HG02884 (cell line): Measurements from ENCODE around the gene EID3.
"Not testable (repeated sequence)": the region's sequence is repeated elsewhere in the genome, so short reads cannot be mapped to it uniquely, and the experiment has no call there.

ENCODE experiments used
- ATAC-seq: cut with Tn5 transposase; IDR thresholded peaks from one replicate; pipeline ENCODE4 v1.9.1; 2021; ENCODE audit warnings: mild to moderate bottlenecking, moderate library complexity; ENCODE audit not compliant: unreplicated experiment

The EID3 gene

DNA sequence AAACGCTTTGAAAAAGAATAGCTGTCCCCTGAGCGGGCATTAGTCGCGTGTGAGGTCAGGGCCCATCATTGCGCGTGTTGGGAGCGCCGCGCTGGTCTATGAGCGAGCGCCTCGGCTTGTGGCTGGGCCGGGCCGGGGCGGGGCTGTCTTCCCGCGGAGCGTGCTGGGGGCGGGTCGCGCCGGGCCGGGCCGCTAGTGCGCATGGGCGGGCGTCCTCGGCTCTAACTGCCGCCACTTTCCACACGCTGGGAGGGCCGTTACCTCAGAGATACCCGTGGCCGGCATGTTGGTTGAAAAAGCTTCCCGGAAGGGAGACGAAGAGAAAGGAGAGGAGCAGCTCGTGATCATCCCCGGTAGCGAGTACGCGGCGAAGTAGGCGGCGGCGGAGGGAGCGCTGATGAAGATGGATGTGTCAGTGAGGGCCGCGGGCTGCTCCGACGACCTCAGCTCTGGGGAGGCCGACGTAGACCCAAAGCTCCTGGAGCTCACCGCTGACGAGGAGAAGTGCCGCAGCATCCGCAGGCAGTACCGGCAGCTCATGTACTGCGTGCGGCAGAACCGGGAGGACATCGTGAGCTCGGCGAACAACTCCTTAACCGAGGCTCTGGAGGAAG lies at the start of gene EID3:
Gene EID3 (plus strand): TSS at position 202 of the 614 bp plus-strand sequence. CDS start 196 bp downstream, at position 398.
- peak; percentile 85 for ATAC-seq

DNA sequence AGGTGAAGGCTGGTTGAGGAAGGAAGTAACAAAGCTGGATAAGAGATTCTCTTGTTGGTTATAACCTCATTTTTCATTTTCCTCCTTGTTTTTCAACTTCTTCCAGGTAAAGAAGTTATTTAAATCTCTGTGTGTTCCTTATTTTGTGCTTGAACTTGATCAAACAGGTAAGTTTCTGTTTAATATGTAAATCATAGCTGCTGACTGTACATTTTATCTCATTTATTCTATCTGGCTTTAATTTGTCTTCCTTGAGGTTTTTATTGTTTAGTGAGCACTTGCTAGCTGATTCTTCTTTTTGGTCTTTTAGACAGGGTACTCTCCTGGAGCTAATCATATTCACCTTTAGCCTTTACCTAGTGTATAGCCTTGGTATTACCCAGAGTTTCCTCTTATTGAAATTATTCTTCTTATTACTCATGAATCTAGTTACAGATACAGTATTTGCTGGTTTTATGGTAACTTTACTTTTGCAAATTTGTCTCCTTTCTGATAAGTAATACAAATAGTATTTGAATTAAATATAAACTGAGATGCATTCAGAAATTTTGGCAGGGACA lies 45.5 kb upstream of the EID3 start:
- no peak for ATAC-seq

DNA sequence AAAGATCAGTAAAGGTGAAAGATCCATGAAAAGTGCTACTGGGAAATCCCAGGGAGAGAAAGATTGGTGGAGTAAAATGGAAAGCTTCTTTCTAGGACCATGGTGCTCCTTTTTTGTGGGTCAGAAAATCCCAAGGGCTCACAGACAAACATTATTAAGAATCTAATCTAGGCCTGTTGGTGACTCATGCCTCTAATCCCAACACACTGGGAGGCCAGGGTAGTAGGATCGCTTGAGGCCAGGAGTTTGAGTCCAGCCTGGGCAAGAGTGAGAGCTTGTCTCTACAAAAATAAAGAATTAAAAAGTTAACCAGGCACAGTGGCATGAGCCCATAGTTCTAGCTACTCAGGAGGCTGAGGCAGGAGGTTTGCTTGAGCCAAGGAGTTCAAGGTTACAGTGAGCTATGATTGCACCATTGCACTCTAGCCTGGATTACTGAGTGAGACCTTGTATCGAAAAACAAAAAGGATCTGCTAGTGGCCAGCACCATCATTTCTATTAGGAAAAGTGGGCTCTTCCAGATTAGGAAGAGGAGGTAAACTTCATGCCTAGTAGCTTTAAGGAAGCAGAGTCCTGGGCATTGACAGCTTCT lies 45.0 kb upstream of the EID3 start:
- no peak for ATAC-seq

- no peak for ATAC-seq
Observed at GRCh38 chr12:104263026-104263425, 40.5 kb upstream of the EID3 start.

DNA sequence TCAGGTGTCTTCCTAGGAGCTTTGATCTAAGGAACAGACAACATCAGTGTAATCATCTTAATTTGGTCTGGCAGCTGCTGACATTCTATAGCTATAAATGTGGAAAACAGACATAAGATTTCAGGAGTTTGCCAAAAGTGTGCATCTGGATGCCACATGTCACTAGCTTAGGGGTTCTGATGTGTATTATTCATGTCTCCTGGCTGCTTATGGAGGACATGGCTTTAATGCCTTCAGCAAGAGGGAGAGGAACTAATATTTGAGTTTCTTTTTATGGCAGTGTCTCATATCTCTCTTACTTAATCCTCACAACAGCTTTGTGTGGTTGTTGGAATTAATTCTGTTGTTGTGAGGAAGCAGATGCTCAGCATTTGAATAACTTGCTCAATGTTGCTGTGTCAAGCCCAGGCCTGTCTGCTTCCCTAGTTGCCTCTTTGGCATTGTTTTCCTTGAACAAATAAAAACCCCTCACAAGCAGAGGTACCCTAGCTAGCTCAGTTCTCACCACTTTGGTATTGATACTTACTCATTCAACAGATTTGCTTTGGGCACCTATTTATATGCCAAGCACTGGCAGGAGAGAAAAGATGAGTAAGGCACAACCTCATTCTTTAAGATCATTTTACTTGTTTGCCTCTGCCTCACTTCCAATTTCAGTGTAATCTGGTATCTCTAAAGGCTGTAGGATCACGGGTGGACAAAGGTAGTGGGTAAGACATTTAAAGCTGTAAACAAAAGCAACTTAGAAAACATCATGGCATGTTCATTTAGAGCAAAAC lies 39.8 kb upstream of the EID3 start:
- no peak for ATAC-seq

GRCh38 chr12:104265436-104265835 lies 38.1 kb upstream of the EID3 start:
- ATAC-seq: not testable (repeated sequence)

- ATAC-seq: no peak
Observed at GRCh38 chr12:104272938-104273337, 30.6 kb upstream of the EID3 start.

DNA sequence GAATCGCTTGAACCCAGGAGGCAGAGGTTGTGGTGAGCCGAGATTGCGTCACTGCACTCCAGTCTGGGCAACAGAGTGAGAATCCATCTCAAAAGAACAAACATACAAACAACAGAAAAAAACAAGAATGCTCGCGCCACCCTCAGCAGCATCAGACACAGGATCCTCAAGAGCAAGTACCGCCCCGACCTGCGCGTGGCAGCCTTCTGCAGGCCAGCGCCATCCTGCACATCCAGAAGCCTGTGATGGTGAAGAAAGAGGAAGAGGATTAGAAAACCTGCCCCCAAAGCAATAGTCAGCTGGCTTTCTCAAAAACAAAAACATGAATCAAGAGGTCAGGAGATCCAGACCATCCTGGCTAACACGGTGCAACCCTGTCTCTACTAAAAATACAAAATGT lies 30.0 kb upstream of the EID3 start:
- ATAC-seq: no peak

DNA sequence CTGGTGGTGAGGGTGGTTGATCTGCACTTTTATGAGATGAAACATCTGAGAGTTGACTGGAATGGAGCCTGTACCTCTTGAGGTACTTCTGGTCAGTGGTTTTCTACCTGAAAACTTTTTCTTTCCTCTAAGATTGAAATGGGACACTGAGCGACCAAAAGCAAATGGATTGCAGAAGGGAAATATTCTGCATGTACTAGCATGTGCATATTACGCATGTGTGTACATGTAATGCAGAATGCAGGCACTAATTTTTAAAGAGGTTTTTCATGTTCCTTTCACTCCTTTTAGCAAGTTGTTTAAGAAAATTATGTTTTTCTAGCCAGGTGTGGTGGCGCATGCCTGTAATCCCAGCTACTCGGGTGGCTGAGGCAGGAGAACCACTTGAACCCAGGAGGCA lies 28.7 kb upstream of the EID3 start:
- no peak for ATAC-seq

GRCh38 chr12:104275689-104276088 lies 27.9 kb upstream of the EID3 start:
- no peak for ATAC-seq

GRCh38 chr12:104276273-104277131 lies 27.0 kb upstream of the EID3 start:
- no peak for ATAC-seq

- no peak for ATAC-seq
Observed at GRCh38 chr12:104279164-104279563, 24.4 kb upstream of the EID3 start.

DNA sequence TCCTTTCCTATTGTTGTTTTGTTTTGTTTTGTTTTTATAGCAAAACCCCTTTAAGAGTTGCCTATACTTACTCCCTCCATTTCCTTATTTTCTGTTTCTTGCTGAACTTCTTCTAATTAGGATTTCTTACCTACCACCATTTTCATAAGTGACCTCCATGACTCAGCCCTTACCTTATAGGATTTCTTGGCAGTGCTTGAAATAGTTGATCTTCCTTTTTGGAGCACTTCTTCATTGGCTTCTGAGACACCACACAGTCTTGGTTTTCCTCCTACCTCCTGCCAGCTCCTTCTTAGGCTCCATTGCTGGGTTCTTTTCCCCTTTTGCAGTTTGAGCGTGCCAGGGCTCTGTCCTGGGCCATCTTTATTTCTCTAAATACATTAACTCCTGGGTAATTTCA lies 23.4 kb upstream of the EID3 start:
- ATAC-seq: no peak

GRCh38 chr12:104280717-104281458 lies 22.7 kb upstream of the EID3 start:
- ATAC-seq: no peak

GRCh38 chr12:104281636-104282035 lies 21.9 kb upstream of the EID3 start:
- ATAC-seq: no peak

DNA sequence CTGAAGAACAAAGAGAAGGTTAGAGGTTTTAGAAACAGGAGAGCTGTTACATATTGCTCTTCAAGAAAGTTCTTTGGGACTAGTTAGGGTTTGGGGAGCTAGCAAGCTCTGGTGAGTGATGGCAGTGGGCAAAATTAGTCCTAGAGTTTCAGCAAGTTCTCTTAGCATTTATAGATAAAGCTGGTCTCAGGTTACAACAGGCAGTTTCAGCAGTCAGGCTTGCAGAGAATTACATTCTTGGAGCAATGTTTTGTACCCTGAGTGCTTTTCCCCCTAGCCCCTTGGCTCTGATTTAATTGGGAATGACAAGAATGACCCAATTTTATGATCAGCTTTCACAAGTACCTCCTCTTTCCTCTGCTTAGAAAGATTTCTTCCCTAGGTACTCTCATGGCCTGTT lies 21.4 kb upstream of the EID3 start:
- ATAC-seq: no peak

DNA sequence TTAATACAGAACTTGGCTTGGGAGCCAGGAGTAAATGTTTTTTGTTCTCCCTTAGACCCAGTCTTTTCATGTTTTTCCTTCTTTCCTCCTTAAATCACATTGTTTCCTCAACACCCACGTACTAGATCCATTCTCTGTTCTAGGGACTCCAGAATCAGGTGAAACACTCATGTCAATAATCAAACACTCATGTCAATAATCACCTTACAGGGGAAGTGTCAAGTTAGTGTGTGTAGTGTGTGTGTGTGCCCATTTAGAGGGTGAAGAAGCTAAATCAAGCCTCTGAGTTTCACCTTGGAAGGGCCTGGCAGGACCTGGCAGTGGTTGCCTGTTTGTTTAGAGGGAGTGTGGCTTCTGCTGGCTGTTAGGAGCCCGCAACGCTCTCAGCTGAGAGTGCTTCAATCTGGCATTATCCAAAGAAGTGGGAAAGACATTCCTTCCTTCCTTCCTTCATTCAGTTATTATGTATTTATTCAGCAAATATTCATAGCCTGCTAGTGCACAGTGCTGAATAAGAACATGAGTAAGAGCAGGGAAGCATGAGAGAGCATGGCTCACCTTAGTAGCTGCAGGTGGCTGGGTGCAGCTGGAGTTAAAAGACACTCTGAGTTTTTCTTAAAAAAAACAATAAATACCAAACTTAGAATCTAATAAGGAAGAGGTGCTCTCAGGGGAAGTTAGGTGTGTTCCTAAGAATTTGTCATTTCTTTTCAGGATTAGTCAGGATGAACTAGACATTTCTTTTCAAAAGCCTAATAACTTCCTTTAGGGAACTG lies 17.6 kb upstream of the EID3 start:
- no peak for ATAC-seq

- peak; percentile 81 for ATAC-seq
Observed at GRCh38 chr12:104286516-104287482, 16.7 kb upstream of the EID3 start.
